T-cell (primary cell): Measurements from ENCODE around the gene CTU2. TPM values are rescaled to one million over a fixed set of nuclear protein-coding genes. Genes with fewer than 3 reads are reported as not detected.

Experiments used
- ATAC-seq, 4 experiments: fragments of 200-7000 bp in 3 of 4; fragments of 150-1000 bp in 1 of 4; cut with Tn5 transposase; replicated peaks in 1 of 4; 1 replicate in 3 of 4; 2 replicates in 1 of 4; pipeline ENCODE4 v1.10.0; 2021; ENCODE audit warnings: moderate library complexity in 3 of 4, mild to moderate bottlenecking in 2 of 4, moderate number of reproducible peaks in 1 of 4
- CTCF ChIA-PET, 2 donors: fragments of 300-600 bp; sonication (Branson Sonifier 250); formaldehyde crosslinking; loops; one replicate each; lab custom pipeline; 2022; ENCODE audit warnings: antibody characterized with exemption in 2 of 2; lab: Charles Lee
- POLR2A ChIA-PET, 2 donors: fragments of 300-600 bp; sonication (Branson Sonifier 250); formaldehyde crosslinking; loops; one replicate each; lab custom pipeline; 2022; ENCODE audit warnings: antibody characterized with exemption in 2 of 2; lab: Charles Lee
- DNase-seq, 35 experiments: peaks; one replicate each; pipeline versions ENCODE4 v3.0.0 to v3.0.0-alpha.2; 2013 to 2023
- H3K27ac ChIP-seq: one replicate; pipeline ENCODE4 v1.5.1; 2013; ENCODE audit warnings: low read length
- H3K27me3 ChIP-seq, 2 experiments: replicated peaks in 1 of 2; 1 replicate in 1 of 2; 2 replicates in 1 of 2; pipeline versions ENCODE4 v1.6.1 to v1.7.0; 2013; ENCODE audit warnings: low read length in 1 of 2, mixed read lengths in 1 of 2; ENCODE audit not compliant: control insufficient read depth in 2 of 2, insufficient read depth in 2 of 2; ENCODE audit errors: extremely low read depth in 1 of 2
- H3K36me3 ChIP-seq, 2 donors: 1 replicate in 1 of 2; 2 replicates in 1 of 2; pipeline versions ENCODE4 v1.6.1 to v1.7.0; 2013; ENCODE audit warnings: low read length in 1 of 2; ENCODE audit not compliant: control insufficient read depth in 2 of 2, insufficient read depth in 1 of 2; ENCODE audit errors: extremely low read depth in 1 of 2
- H3K4me1 ChIP-seq, 2 experiments: 1 replicate in 1 of 2; 2 replicates in 1 of 2; pipeline versions ENCODE4 v1.6.1 to v1.7.0; 2013; ENCODE audit warnings: low read length in 2 of 2, mixed read lengths in 1 of 2; ENCODE audit not compliant: insufficient read depth in 2 of 2, control insufficient read depth in 1 of 2; ENCODE audit errors: extremely low read depth in 1 of 2
- H3K4me3 ChIP-seq, 2 donors: 1 replicate in 1 of 2; 2 replicates in 1 of 2; pipeline versions ENCODE4 v1.5.1 to v1.7.0; 2013; ENCODE audit warnings: mild to moderate bottlenecking in 2 of 2, low read length in 1 of 2, moderate library complexity in 1 of 2; ENCODE audit not compliant: control insufficient read depth in 1 of 2; ENCODE audit errors: extremely low read depth in 1 of 2
- H3K9me3 ChIP-seq: 2 replicates; pipeline ENCODE4 v1.7.0; 2013
- H3K27ac Mint-ChIP-seq, 2 donors: one replicate each; pipeline ENCODE4 v1.8.0; 2020 to 2021; ENCODE audit warnings: mild to moderate bottlenecking in 2 of 2, mixed read lengths in 2 of 2
- H3K27me3 Mint-ChIP-seq, 2 donors: one replicate each; pipeline ENCODE4 v1.8.0; 2021 to 2022; ENCODE audit warnings: mixed read lengths in 2 of 2
- H3K36me3 Mint-ChIP-seq: one replicate; pipeline ENCODE4 v1.8.0; 2021; ENCODE audit warnings: mixed read lengths
- H3K4me1 Mint-ChIP-seq, 3 donors: one replicate each; pipeline ENCODE4 v1.8.0; 2020 to 2022; ENCODE audit warnings: mixed read lengths in 3 of 3, mild to moderate bottlenecking in 1 of 3
- H3K4me3 Mint-ChIP-seq, 3 donors: one replicate each; pipeline ENCODE4 v1.8.0; 2020 to 2022; ENCODE audit warnings: mild to moderate bottlenecking in 3 of 3, mixed read lengths in 3 of 3, moderate library complexity in 3 of 3
- H3K9me3 Mint-ChIP-seq, 3 donors: one replicate each; pipeline ENCODE4 v1.8.0; 2020 to 2022; ENCODE audit warnings: mixed read lengths in 3 of 3
- WGBS: methylation state at CpG from one replicate; pipeline ENCODE4 v1.1.5; 2013; ENCODE audit warnings: missing lambda C conversion rate; ENCODE audit not compliant: insufficient coverage; 5-methylcytosine and 5-hydroxymethylcytosine counted together
- total RNA-seq, 35 experiments: library from RNA in 6 of 35; stranded (reverse) in 6 of 35; fragments of 120-200 nt in 1 of 35; gene quantifications; one replicate each; pipeline versions ENCODE4 v1.2.1 to v1.2.4 and lab custom pipeline; 2013 to 2026

Gene CTU2
- total RNA-seq, 5 donors from 2014 or later (not counting 1 experiment from before 2014, with no cell fraction given) = 30.1 to 39.5 (median 38.6) TPM

GRCh38 chr16:88690341-88691128 is 15.8 kb upstream of the CTU2 start:
- no peaks in the 10 kb centered on the region for H3K36me3 Mint-ChIP-seq
- CTCF ChIA-PET = interaction anchor here in 1 of 2 donors (0.7 kb wide), 1 partner anchor 94 kb away, joined by 4 read pairs; no protein-coding TSS in a partner anchor
- peaks cover 0 to 5% of the 10 kb centered on the region in 2 experiments for H3K27me3 ChIP-seq
- H3K9me3 Mint-ChIP-seq = no peaks in the 10 kb centered on the region
- DNase-seq = no peak
- H3K27ac ChIP-seq = peak overlapping the region; percentile 10
- peaks cover 47 to 57% (median 49%) of the 10 kb centered on the region in 3 donors for H3K4me1 Mint-ChIP-seq
- POLR2A ChIA-PET = interaction anchor here in 1 of 2 donors (0.7 kb wide), 1 partner anchor 76 kb away, joined by 10 read pairs; no protein-coding TSS in a partner anchor
- no peak overlapping the region for H3K4me3 ChIP-seq
- peak overlapping the region; percentile 94 to 95 for H3K27ac Mint-ChIP-seq
- H3K4me3 Mint-ChIP-seq = peak overlapping the region in 2 of 3 donors; percentile 24 to 77
- 92% methylated on average over 21 of the region's 21 CpGs for WGBS
- ATAC-seq = no peak
- peaks cover 0 to 2% of the 10 kb centered on the region in 2 donors for H3K27me3 Mint-ChIP-seq
- H3K4me1 ChIP-seq = peaks cover 31 to 69% of the 10 kb centered on the region in 2 experiments
- H3K9me3 ChIP-seq = no peaks in the 10 kb centered on the region
- peaks cover 6 to 12% of the 10 kb centered on the region in 2 donors for H3K36me3 ChIP-seq

- 87% methylated on average over 33 of the region's 33 CpGs for WGBS
- DNase-seq (no peak), ATAC-seq (no peak)
- Mint-ChIP-seq H3K27me3 (peaks cover 0 to 2% of the 10 kb centered on the region in 2 donors), H3K36me3 (no peaks in the 10 kb centered on the region), H3K9me3 (no peaks in the 10 kb centered on the region), H3K27ac (peak overlapping the region; percentile 94 to 95), H3K4me3 (peak overlapping the region in 1 of 3 donors; percentile 77), H3K4me1 (peaks cover 47 to 57% (median 49%) of the 10 kb centered on the region in 3 donors)
- H3K9me3 ChIP-seq = no peaks in the 10 kb centered on the region
- POLR2A ChIA-PET = no interaction called here
- CTCF ChIA-PET = no interaction called here
- H3K27me3 ChIP-seq = peaks cover 0 to 5% of the 10 kb centered on the region in 2 experiments
- H3K36me3 ChIP-seq = peaks cover 12 to 20% of the 10 kb centered on the region in 2 donors
- H3K4me1 ChIP-seq = peaks cover 31 to 72% of the 10 kb centered on the region in 2 experiments
- H3K27ac ChIP-seq = peak overlapping the region; percentile 65
- H3K4me3 ChIP-seq = no peak overlapping the region
Observed at GRCh38 chr16:88691129-88691813, 15.0 kb upstream of the CTU2 start.

DNA sequence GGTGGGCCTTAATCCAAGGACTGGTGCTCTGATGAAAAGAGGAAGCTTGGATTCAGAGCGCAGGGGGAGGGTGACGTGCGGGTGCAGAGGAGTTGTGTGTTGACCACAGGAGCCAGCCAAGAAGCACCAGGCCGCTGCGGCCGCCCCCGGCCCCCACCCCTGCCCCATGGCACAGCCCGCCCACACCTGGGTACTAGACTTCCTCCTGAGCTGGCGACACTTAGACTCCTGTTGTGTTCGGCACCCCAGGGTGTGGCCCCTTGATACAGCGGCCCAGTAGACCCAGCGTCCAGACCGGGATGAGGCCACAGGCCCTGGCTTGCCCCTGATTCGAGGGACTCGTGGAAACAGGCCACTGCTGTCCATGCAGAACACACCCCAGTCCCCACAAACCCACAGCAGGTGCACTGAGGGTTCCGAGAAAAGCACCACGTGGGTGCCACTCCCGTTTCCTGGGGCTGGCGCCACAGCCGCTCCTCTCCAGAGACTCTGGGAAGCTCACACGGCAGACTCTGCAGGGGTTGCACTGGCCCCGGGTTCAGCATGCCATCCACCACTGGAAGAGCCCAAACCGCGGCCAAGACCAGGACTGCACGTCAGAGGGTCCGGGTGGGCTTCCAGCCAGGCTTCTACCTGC is 14.3 kb upstream of the CTU2 start:
- POLR2A ChIA-PET = no interaction called here
- Histone ChIP-seq H3K27me3 (peaks cover 0 to under 1% of the 10 kb centered on the region in 2 experiments), H3K36me3 (peaks cover 12 to 28% of the 10 kb centered on the region in 2 donors), H3K9me3 (no peaks in the 10 kb centered on the region), H3K4me3 (peak overlapping the region; percentile 23 to 40), H3K4me1 (peaks cover 28 to 69% of the 10 kb centered on the region in 2 experiments), H3K27ac (peak overlapping the region; percentile 65)
- peaks cover 47 to 57% (median 49%) of the 10 kb centered on the region in 3 donors for H3K4me1 Mint-ChIP-seq
- DNase-seq = peak in 3 of 35 experiments; percentile 33 to 48 (median 38)
- CTCF ChIA-PET = no interaction called here
- H3K27ac Mint-ChIP-seq = peak overlapping the region; percentile 94 to 95
- H3K36me3 Mint-ChIP-seq = peaks cover 3% of the 10 kb centered on the region
- H3K27me3 Mint-ChIP-seq = peaks cover 0 to 2% of the 10 kb centered on the region in 2 donors
- peak overlapping the region; percentile 51 to 77 (median 71) for H3K4me3 Mint-ChIP-seq
- 18% methylated on average over 19 of the region's 26 CpGs for WGBS
- no peaks in the 10 kb centered on the region for H3K9me3 Mint-ChIP-seq
- peak; percentile 32 to 72 (median 58) for ATAC-seq

DNA sequence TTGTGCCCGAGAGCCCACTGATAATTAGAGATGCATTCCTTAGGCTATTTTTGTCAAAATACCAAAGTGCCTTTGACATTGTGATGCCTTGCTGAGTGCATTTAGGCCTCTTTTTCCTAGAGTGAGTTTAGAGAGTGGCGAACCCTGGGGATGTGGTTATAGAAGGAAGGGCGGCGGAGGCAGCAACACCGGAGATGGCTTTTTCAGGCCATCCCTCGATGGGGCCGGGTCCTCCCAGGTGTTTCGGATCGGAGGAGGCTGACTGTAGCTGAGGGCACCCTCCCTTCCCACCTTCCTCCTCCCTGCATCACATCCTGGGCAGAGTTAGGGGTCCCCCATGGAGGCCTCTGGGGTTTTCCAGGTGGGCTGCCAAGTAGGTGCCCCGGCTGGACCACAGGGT is 13.4 kb upstream of the CTU2 start:
- peak overlapping the region; percentile 94 to 95 for H3K27ac Mint-ChIP-seq
- CTCF ChIA-PET = no interaction called here
- Histone ChIP-seq H3K27ac (peak overlapping the region; percentile 65), H3K9me3 (no peaks in the 10 kb centered on the region), H3K4me3 (peak overlapping the region in 1 of 2 donors; percentile 40), H3K4me1 (peaks cover 30 to 74% of the 10 kb centered on the region in 2 experiments), H3K27me3 (no peaks in the 10 kb centered on the region), H3K36me3 (peaks cover 15 to 36% of the 10 kb centered on the region in 2 donors)
- peaks cover 7% of the 10 kb centered on the region for H3K36me3 Mint-ChIP-seq
- POLR2A ChIA-PET = no interaction called here
- H3K4me1 Mint-ChIP-seq = peaks cover 52 to 63% (median 53%) of the 10 kb centered on the region in 3 donors
- peak; percentile 26 to 58 (median 48) for ATAC-seq
- no CpG with 5 or more reads among the region's 10 CpGs for WGBS
- DNase-seq = peak in 2 of 35 experiments; percentile 37 to 44
- peak overlapping the region in 2 of 3 donors; percentile 71 to 77 for H3K4me3 Mint-ChIP-seq
- no peaks in the 10 kb centered on the region for H3K9me3 Mint-ChIP-seq
- H3K27me3 Mint-ChIP-seq = peaks cover 0 to 2% of the 10 kb centered on the region in 2 donors

- Mint-ChIP-seq H3K36me3 (peaks cover 10% of the 10 kb centered on the region), H3K9me3 (no peaks in the 10 kb centered on the region), H3K4me3 (peak overlapping the region in 1 of 3 donors; percentile 77), H3K27me3 (peaks cover 0 to 2% of the 10 kb centered on the region in 2 donors), H3K4me1 (peaks cover 54 to 69% (median 61%) of the 10 kb centered on the region in 3 donors), H3K27ac (peak overlapping the region; percentile 94 to 95)
- DNase-seq = no peak
- Histone ChIP-seq H3K27me3 (no peaks in the 10 kb centered on the region), H3K36me3 (peaks cover 21 to 43% of the 10 kb centered on the region in 2 donors), H3K27ac (peak overlapping the region; percentile 65), H3K4me3 (no peak overlapping the region), H3K4me1 (peaks cover 37 to 81% of the 10 kb centered on the region in 2 experiments), H3K9me3 (no peaks in the 10 kb centered on the region)
- peak in 1 of 4 experiments; percentile 3 for ATAC-seq
- ChIA-PET CTCF (no interaction called here), POLR2A (no interaction called here)
- 88% methylated on average over 34 of the region's 39 CpGs for WGBS
Observed at GRCh38 chr16:88693420-88694177, 12.7 kb upstream of the CTU2 start.
